ENCODE data around the gene COL4A2. TPM values are rescaled to one million over a fixed set of nuclear protein-coding genes. Genes with fewer than 3 reads are reported as not detected.

COL4A2 gene
- polyA plus RNA-seq, 2 of the 4 experiments (the other 2 are of a cell fraction) = 46.9 to 119 TPM

DNA sequence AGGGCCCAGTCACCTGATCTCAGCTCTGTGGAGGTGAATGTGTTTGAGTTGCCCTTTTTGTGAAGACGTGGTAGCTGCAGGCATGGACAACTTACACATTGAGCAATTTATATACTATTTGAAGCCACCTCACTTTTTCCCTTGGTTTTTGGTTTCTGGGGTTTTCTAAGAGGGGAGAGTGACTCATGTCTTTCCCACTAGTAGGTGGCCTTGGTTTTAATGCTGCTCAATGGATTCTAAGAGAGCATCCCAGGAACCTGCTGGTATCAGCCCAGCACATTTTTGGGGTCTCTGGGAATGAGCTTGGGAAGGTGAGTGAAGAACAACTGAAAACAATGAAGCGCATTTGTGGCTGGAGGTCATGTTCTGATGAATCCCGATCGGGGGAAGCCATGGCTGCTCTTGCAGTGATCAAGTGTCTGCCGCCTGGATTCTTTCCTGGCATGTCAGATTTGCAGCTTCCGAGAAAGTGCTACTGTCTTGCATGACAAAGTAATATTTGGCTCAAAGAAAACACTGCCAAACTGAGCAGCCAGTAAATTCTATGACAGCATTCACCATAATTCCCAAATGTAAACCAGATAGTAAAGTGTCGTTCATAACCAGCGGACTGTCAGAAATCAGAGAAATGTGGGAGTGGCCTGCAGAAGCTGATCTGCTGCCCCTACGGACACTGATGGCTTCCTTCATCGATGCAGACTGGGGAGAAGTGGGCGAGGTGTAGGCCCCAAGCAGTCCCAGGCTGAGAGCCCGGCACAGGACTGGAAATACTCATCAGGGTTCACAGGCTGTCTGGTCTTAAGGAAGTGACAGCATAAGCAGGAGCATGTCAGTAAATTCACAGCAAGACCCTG is 98.7 kb downstream of the COL4A2 start:
- Histone ChIP-seq H3K9me3 (no peaks in the 10 kb centered on the region), H3K4me2 (no peak overlapping the region), H3K4me1 (peaks cover 11% of the 10 kb centered on the region), H3K4me3 (no peak overlapping the region), H3K27ac (peak overlapping the region in 1 of 2 experiments; percentile 28; a peak in 2 of 6 replicates)
- DNase-seq (ENCODE audit: low read depth in 1 of 2, low spot score in 1 of 2) = no peak
- FAIRE-seq = no peak
- ChIA-PET CTCF (interaction anchor here (1.1 kb wide), 1 partner anchor 25 kb away, joined by 3 read pairs; no protein-coding TSS in a partner anchor), POLR2A (no interaction called here)
- ATAC-seq = no peak
- WGBS (ENCODE audit: missing lambda C conversion rate) = 90% methylated on average over 12 of the region's 12 CpGs
- TF ChIP-seq POLR2A (IDR thresholded peaks at IDR 0.05; ENCODE audit: low read length) (no peak), POLR2AphosphoS2 (conservative IDR thresholded peaks at IDR 0.05; ENCODE audit: low read length) (no peak)
- TF ChIP-seq, protein P1, sequence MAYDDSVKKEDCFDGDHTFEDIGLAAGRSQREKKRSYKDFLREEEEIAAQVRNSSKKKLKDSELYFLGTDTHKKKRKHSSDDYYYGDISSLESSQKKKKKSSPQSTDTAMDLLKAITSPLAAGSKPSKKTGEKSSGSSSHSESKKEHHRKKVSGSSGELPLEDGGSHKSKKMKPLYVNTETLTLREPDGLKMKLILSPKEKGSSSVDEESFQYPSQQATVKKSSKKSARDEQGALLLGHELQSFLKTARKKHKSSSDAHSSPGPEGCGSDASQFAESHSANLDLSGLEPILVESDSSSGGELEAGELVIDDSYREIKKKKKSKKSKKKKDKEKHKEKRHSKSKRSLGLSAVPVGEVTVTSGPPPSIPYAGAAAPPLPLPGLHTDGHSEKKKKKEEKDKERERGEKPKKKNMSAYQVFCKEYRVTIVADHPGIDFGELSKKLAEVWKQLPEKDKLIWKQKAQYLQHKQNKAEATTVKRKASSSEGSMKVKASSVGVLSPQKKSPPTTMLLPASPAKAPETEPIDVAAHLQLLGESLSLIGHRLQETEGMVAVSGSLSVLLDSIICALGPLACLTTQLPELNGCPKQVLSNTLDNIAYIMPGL (CRISPR knock-in tag; IDR thresholded peaks at IDR 0.05; ENCODE audit: borderline replicate concordance) = no peak

GRCh38 chr13:110407021-110407420 is 99.9 kb downstream of the COL4A2 start:
- no peaks in the 10 kb centered on the region for H3K9me3 ChIP-seq
- no peak overlapping the region for H3K4me2 ChIP-seq
- ATAC-seq (no peak), FAIRE-seq (no peak), DNase-seq (ENCODE audit: low read depth in 1 of 2, low spot score in 1 of 2) (no peak)
- peaks cover 23% of the 10 kb centered on the region for H3K4me1 ChIP-seq
- TF ChIP-seq CBX2 (IDR thresholded peaks at IDR 0.05; ENCODE audit: borderline replicate concordance, low read depth) = no peak
- POLR2A ChIA-PET = no interaction called here
- no peak overlapping the region for H3K4me3 ChIP-seq
- H3K27ac ChIP-seq = peak overlapping the region in 1 of 2 experiments; percentile 13; a peak in 2 of 6 replicates
- CTCF ChIA-PET = interaction anchor here (1.1 kb wide), 1 partner anchor 23 kb away, joined by 3 read pairs; no protein-coding TSS in a partner anchor
- WGBS (ENCODE audit: missing lambda C conversion rate) = 86% methylated on average over 14 of the region's 14 CpGs

DNA sequence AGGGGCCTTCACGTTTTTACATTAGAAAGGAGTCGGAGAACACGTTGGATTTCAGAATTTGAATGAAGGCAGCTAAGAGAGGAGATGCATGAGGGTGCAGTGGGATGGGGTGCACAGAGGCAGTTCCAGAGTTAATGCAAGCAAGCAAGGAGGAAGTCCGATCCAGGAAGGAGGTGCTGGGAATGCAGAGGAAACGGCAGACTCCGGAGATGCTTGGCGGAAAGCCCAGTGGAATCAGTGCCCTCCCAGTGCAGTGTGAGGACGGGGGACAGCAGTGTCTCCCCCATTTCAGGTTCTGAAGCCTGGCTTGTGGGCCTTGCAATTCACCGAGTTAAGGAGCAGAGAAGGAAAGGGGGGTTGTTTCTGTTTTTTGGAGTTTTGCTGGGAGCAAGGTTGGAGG is 100.4 kb downstream of the COL4A2 start:
- DNase-seq (ENCODE audit: low read depth in 1 of 2, low spot score in 1 of 2) (no peak), FAIRE-seq (no peak), ATAC-seq (no peak)
- ChIA-PET CTCF (no interaction called here), POLR2A (no interaction called here)
- TF ChIP-seq KDM1A (IDR thresholded peaks at IDR 0.05; ENCODE audit: low read depth) = no peak
- TF ChIP-seq PHF8 (IDR thresholded peaks at IDR 0.05; ENCODE audit: borderline replicate concordance, low read depth) = no peak
- no peak for TF ChIP-seq ATOH8 (CRISPR knock-in tag; IDR thresholded peaks at IDR 0.05; ENCODE audit: low read depth)
- TF ChIP-seq EHMT2 (IDR thresholded peaks at IDR 0.05; ENCODE audit: low read depth) = no peak
- peaks cover 25% of the 10 kb centered on the region for H3K4me1 ChIP-seq
- H3K27ac ChIP-seq = peak overlapping the region in 1 of 2 experiments; percentile 70; a peak in 3 of 6 replicates
- WGBS (ENCODE audit: missing lambda C conversion rate) = 66% methylated on average over 9 of the region's 9 CpGs
- H3K9me3 ChIP-seq = no peaks in the 10 kb centered on the region
- H3K4me3 ChIP-seq = no peak overlapping the region
- H3K4me2 ChIP-seq = no peak overlapping the region

DNA sequence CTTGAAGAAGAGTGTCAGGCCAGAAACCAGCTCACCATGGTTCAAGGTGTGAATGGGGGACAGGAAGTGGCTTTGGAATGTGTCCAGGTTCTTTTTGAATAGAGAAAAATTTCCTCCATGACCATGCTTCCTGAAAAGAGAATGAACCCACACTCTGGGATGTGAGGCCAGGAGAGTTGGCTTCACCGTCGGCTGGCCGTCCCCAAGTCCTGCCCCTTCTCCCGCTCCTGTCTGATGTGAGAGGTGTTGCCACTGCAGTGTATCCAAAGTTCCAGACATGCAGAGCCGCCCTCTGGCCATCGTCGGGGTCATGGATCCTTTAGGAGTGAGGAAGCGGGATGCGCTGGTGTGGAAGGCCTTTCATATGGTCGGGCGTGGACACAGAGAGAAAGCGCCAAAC is 101.2 kb downstream of the COL4A2 start:
- no peaks in the 10 kb centered on the region for H3K9me3 ChIP-seq
- peaks cover 24% of the 10 kb centered on the region for H3K4me1 ChIP-seq
- WGBS (ENCODE audit: missing lambda C conversion rate) = 88% methylated on average over 12 of the region's 12 CpGs
- ChIA-PET CTCF (no interaction called here), POLR2A (no interaction called here)
- DNase-seq (ENCODE audit: low read depth in 1 of 2, low spot score in 1 of 2) (no peak), FAIRE-seq (no peak), ATAC-seq (no peak)
- TF ChIP-seq GATA3 (IDR thresholded peaks at IDR 0.05; ENCODE audit: borderline replicate concordance) = no peak
- no peak overlapping the region for H3K4me2 ChIP-seq
- H3K4me3 ChIP-seq = no peak overlapping the region
- H3K27ac ChIP-seq = peak overlapping the region in 1 of 2 experiments; percentile 70; a peak in 3 of 6 replicates

GRCh38 chr13:110409581-110409992 is 102.5 kb downstream of the COL4A2 start:
- Histone ChIP-seq H3K4me1 (peaks cover 18% of the 10 kb centered on the region), H3K4me3 (no peak overlapping the region), H3K9me3 (no peaks in the 10 kb centered on the region), H3K27ac (peak overlapping the region in 1 of 2 experiments; percentile 92; a peak in 2 of 6 replicates), H3K4me2 (no peak overlapping the region)
- FAIRE-seq = no peak
- ChIA-PET CTCF (interaction anchor here (0.9 to 1.3 kb wide), 3 partner anchors 11 to 188 kb away, joined by 3 read pairs; no protein-coding TSS in a partner anchor), POLR2A (no interaction called here)
- no peak for DNase-seq (ENCODE audit: low read depth in 1 of 2, low spot score in 1 of 2)
- WGBS (ENCODE audit: missing lambda C conversion rate) = 85% methylated on average over 12 of the region's 13 CpGs
- TF ChIP-seq MYC (IDR thresholded peaks at IDR 0.05; ENCODE audit: borderline replicate concordance, low read length) (no peak), HOXA7 (CRISPR knock-in tag; IDR thresholded peaks at IDR 0.05) (no peak)
- no peak for ATAC-seq
